ENCODE data around the gene OLA1.

Gene OLA1

GRCh38 chr2:174072069-174072468 lies 176.3 kb downstream of the OLA1 start:
- in situ Hi-C loops (cut with MboI; ENCODE audit: low sequenced_read_pairs): no loop called here

GRCh38 chr2:174071321-174071720 lies 177.0 kb downstream of the OLA1 start:
- in situ Hi-C loops (cut with MboI; ENCODE audit: low sequenced_read_pairs): no loop called here

DNA sequence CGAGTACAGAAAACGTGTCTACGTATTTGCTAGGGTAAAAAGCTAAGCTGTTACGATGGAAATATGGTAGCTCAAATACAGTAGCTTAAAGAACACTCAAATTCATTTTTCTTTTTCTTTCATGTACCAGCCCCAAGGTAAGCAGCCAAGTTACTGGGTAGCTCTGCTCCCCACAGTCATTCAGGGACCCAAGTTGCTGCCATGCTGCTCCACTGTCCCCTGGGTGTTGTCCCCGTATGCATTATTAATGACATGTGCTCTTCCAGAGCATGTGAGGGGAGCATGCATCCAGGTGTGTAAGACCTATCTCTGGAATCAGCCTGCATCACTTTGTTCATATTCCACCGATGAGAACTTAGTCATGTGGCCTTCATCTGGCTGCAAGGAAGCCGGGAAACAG lies 178.1 kb downstream of the OLA1 start:
- in situ Hi-C loops (cut with MboI; ENCODE audit: low sequenced_read_pairs): no loop called here

DNA sequence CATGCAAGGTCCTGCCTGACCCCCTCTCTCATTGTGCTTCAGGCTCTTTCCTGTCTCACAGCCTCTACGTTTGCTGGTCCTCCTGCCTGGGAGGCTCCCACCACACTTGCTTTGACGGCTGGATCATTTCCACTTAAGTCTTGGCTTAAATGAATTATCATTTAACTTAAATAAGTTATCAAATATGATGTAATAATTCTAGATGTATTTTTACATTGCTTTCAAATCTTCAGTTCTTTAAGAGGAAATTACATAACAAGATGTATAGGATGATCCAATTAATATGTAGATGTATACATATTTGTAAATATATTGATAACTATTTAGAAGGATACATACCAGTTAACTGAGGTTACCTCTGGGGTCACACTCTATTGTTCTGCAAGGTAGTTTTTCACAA lies 180.5 kb downstream of the OLA1 start:
- in situ Hi-C loops (cut with MboI; ENCODE audit: low sequenced_read_pairs): no loop called here

DNA sequence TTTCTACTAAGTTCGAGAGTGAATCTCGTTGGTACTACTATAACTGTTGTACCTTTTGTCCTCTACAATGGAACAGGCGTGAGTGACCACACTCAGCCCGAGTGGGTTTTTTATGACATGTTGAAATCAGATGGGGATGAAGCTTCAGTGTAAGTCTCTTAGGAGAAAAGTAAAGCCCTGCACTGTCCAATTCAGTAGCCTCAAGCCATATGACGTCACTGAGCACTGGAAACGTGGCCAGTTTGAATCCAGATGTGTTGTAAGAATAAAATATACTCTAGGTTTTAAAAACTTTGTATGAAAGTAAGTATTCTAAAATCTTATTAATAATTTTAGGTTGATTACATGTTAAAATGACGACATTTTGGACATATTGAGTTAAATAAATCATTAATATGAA lies 181.5 kb downstream of the OLA1 start:
- in situ Hi-C loops (cut with MboI; ENCODE audit: low sequenced_read_pairs): no loop called here

GRCh38 chr2:174063492-174064092 lies 184.7 kb downstream of the OLA1 start:
- in situ Hi-C loops (cut with MboI; ENCODE audit: low sequenced_read_pairs): no loop called here

DNA sequence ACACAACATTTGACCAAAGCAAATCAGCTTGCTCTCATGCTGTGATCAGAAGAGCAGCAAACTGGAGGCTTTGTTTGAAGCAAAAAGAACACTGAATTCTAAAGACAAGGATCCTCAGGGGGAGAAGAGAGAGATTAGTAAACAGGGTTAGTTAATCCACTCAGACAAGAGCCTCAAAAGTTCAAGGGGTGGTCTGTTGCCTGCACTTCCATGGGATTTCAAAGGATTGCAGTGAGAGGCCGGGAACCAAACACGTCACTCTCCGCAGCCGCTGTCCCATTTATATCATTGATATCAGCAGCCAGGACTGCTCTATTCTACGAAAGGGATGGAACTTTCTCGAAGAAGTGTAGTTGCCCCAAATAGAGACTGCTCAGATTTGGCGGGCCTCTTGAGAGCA lies 185.4 kb downstream of the OLA1 start:
- in situ Hi-C loops (cut with MboI; ENCODE audit: low sequenced_read_pairs): no loop called here

GRCh38 chr2:174059884-174060244 lies 188.5 kb downstream of the OLA1 start:
- in situ Hi-C loops (cut with MboI; ENCODE audit: low sequenced_read_pairs): no loop called here

GRCh38 chr2:174059178-174059883 lies 189.0 kb downstream of the OLA1 start:
- in situ Hi-C loops (cut with MboI; ENCODE audit: low sequenced_read_pairs): no loop called here

GRCh38 chr2:174058456-174058855 lies 189.9 kb downstream of the OLA1 start:
- in situ Hi-C loops (cut with MboI; ENCODE audit: low sequenced_read_pairs): no loop called here

DNA sequence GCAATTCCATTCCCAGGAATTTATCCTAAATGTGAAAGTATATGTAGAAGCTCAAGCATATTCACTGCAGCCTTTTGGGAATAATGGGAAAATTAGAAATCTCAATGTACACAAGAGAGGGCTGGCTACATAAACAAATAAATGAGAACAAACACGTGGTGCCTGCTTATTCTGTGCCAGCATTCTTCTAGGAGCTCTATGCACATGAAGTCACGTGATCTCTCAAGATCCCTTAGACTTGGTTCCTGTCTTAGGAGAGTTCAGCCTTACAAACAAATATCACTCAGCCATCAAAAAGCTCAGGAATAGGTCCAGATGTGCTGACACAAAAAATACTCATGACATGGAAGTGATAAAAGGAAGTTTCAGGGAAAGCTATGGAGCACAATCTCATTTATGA lies 190.3 kb downstream of the OLA1 start:
- in situ Hi-C loops (cut with MboI; ENCODE audit: low sequenced_read_pairs): no loop called here

DNA sequence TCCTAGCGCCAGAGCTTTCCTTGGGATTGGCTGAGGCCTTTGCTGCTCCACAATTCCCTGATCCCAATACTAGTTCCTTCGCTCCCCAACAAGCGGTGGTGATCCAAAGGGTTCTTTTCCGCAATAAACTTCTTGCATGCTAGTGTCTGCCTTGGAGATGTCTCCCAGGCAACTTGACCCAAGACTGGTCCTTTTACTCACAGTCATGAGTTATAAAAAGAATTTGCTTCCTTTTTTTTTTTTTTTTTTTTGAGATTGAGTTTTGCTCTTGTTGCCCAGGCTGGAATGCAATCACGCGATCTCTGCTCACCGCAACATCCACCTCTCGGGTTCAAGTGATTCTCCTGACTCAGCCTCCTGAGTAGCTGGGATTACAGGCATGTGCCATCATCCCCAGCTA lies 193.4 kb downstream of the OLA1 start:
- in situ Hi-C loops (cut with MboI; ENCODE audit: low sequenced_read_pairs): no loop called here

- in situ Hi-C loops (cut with MboI; ENCODE audit: low sequenced_read_pairs): no loop called here
Observed at GRCh38 chr2:174053355-174054151, 194.8 kb downstream of the OLA1 start.

DNA sequence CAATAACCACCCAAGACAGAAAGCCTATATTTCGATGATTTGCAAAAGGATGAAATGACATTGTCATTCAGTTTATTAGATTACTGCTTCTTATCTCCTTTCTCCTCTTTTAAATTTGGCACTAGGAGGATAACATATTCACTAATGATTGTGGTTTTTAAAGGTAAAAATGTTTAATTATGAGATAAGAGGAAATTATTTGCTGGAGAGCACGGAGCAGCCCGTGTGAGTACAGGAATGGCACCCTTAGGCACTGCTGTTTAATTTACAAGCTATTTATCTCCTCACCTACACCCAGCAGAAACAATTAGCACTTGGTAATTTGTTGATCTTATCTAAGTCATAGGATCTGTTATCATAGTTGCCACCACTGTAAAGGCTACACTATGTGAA lies 195.8 kb downstream of the OLA1 start:
- in situ Hi-C loops (cut with MboI; ENCODE audit: low sequenced_read_pairs): no loop called here

DNA sequence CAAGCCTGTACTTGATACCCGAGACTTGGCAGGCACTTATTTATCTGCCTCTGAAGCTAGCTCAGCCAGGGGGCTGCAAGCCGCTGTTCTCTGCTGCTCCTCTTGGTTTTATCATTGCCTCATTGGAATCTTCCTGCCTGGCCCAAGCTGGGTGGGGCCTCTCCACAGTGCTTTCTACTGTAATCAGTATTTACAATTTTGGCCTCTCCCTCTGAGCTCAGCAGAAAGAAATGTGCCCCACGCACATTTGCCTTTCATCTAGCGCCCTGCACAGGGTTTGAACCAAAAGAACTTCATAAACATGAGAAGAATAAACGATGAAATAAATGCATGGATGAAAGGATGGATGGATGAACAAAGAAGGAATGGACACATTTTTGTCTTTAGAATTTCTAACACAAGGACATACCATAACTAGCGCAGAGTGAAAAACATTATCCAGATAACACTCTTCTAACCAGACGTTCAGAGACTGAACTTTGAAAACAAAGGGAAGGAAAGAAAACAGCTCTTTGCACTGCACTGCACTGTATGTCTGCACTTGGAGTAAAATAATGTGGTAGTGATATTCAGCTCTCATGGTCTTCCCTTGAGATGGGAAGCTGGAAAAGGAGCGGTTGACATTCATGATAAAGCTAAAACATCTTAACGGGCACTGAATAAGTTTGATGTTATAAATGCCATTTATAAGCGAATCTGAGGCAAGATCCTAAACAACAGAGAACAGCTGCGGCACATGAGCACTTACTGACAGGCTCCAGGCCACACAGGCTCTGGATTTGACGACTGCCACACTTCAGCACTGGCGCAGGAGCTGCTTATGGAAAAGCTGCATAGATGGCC lies 196.4 kb downstream of the OLA1 start:
- in situ Hi-C loops (cut with MboI; ENCODE audit: low sequenced_read_pairs): no loop called here

- in situ Hi-C loops (cut with MboI; ENCODE audit: low sequenced_read_pairs): no loop called here
Observed at GRCh38 chr2:174051068-174051467, 197.3 kb downstream of the OLA1 start.

DNA sequence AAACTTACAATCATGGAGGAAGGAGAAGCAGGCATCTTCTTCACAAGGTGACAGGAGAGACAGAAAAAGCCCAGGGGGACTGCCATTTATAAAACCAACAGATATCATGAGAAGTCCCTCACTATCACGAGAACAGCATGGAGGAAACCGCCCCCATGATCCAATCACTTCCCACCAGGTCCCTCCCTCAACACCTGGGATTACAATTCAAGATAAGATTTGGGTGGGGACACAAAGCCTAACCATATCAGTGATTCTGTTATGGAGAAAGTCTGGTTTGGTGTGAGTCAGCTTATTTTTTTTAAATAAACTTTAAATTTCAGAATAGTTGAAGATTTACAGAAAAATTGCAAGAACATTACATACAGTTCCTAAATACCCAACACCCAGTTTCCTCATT lies 198.4 kb downstream of the OLA1 start:
- in situ Hi-C loops (cut with MboI; ENCODE audit: low sequenced_read_pairs): no loop called here

DNA sequence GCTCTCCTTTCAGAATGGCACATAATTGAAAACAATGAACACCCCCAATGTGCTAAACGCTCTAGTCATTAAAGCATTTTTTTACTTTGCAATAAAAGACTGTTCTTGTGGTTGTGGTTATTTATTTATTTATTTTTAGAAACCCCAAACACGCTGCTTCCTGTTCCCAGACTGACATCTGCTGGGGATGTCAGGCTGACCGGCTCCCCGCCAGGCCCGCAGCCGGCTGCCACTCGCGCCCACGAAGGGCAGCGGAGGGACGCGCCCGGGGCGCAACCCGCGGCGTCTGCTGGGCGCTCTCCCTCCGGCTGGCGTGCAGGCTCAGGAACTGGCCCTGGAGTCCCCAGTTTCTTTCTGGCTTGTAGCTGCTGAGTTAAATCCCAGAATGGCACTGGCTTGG lies 200.1 kb downstream of the OLA1 start:
- in situ Hi-C loops (cut with MboI; ENCODE audit: low sequenced_read_pairs): no loop called here

GRCh38 chr2:174047746-174048145 lies 200.6 kb downstream of the OLA1 start:
- in situ Hi-C loops (cut with MboI; ENCODE audit: low sequenced_read_pairs): no loop called here

DNA sequence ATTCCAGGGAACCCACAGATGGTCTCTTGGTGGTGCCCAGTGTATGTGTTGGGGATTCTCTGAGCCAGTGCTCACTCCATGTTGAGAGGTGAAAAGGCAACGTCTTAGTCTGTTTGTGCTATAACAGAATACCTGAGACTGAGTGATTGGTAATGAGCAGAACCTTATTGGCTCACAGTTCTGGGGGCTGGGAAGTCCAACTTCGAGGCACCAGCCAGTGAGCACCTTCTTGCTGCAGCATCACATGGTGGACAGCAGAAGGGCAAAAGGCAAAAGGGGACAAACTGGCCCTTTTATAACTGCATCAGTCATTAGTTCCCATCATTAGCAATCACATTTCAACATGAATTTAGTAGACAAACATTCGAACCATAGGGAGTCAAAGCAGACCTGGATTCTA lies 202.2 kb downstream of the OLA1 start:
- in situ Hi-C loops (cut with MboI; ENCODE audit: low sequenced_read_pairs): no loop called here

GRCh38 chr2:174044556-174044955 lies 203.8 kb downstream of the OLA1 start:
- in situ Hi-C loops (cut with MboI; ENCODE audit: low sequenced_read_pairs): no loop called here

DNA sequence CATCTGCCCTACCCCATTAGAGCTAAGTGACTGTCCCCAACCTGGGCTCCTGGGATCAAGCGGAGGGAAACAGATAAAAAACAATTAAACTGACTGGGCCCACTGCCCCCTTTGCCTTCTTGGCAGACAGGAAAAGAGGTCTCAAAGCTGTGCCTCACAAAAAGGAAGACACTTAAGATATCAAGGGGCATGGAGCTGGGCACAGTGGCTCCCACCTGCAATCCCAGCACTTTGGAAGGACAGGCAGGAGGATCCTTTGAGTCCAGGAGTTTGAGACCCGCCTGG lies 208.0 kb downstream of the OLA1 start:
- in situ Hi-C loops (cut with MboI; ENCODE audit: low sequenced_read_pairs): no loop called here

Measured in HL-60/S4 (cell line).